Skin epidermis (tissue), 12 donors: ENCODE data around the gene EHBP1.
"Not testable (repeated sequence)": the region's sequence is repeated elsewhere in the genome, so short reads cannot be mapped to it uniquely, and the experiment has no call there.

Source experiments
- H3K27ac ChIP-seq, 21 experiments: fragments of 200-600 bp; sonication (generic) in 11 of 21; one replicate each; pipeline ENCODE4 v1.5.0; 2020; ENCODE audit warnings: mild to moderate bottlenecking in 3 of 21, inconsistent platforms in 2 of 21, moderate library complexity in 2 of 21
- H3K4me3 ChIP-seq, 7 experiments: fragments of 200-600 bp; sonication (generic) in 2 of 7; one replicate each; pipeline ENCODE4 v1.5.0; 2020; ENCODE audit warnings: inconsistent platforms in 2 of 7, mild to moderate bottlenecking in 2 of 7, moderate library complexity in 1 of 7

Gene EHBP1

GRCh38 chr2:62727259-62727867 is 21.9 kb downstream of the EHBP1 start:
- Histone ChIP-seq H3K4me3 (no peak overlapping the region), H3K27ac (no peak overlapping the region)

- Histone ChIP-seq H3K27ac (no peak overlapping the region), H3K4me3 (no peak overlapping the region)
These were observed 22.5 kb downstream of the EHBP1 start for GRCh38 chr2:62727876-62728566.

GRCh38 chr2:62731275-62731674 is 25.8 kb downstream of the EHBP1 start:
- H3K4me3 ChIP-seq, result no peak overlapping the region
- no peak overlapping the region for H3K27ac ChIP-seq

GRCh38 chr2:62732262-62732777 is 26.8 kb downstream of the EHBP1 start:
- Histone ChIP-seq H3K4me3 (no peak overlapping the region), H3K27ac (no peak overlapping the region)

GRCh38 chr2:62733546-62733945 is 28.0 kb downstream of the EHBP1 start:
- Histone ChIP-seq H3K27ac (no peak overlapping the region), H3K4me3 (no peak overlapping the region)

GRCh38 chr2:62736899-62737559 is 31.5 kb downstream of the EHBP1 start:
- Histone ChIP-seq H3K27ac (no peak overlapping the region), H3K4me3 (no peak overlapping the region)

- H3K4me3 ChIP-seq, result no peak overlapping the region
- no peak overlapping the region for H3K27ac ChIP-seq
These were observed 33.7 kb downstream of the EHBP1 start for GRCh38 chr2:62738981-62739936.

GRCh38 chr2:62740221-62740620 is 34.7 kb downstream of the EHBP1 start:
- H3K27ac ChIP-seq, result no peak overlapping the region
- H3K4me3 ChIP-seq, result no peak overlapping the region

GRCh38 chr2:62741127-62741526 is 35.6 kb downstream of the EHBP1 start:
- Histone ChIP-seq H3K27ac (no peak overlapping the region), H3K4me3 (no peak overlapping the region)

- Histone ChIP-seq H3K27ac (no peak overlapping the region), H3K4me3 (no peak overlapping the region)
These were observed 36.6 kb downstream of the EHBP1 start for GRCh38 chr2:62741954-62742722.

- H3K27ac ChIP-seq, result no peak overlapping the region
- H3K4me3 ChIP-seq, result no peak overlapping the region
These were observed 38.0 kb downstream of the EHBP1 start for GRCh38 chr2:62743506-62743905.

GRCh38 chr2:62744603-62745002 is 39.1 kb downstream of the EHBP1 start:
- H3K4me3 ChIP-seq, result no peak overlapping the region
- no peak overlapping the region for H3K27ac ChIP-seq

GRCh38 chr2:62745891-62746481 is 40.5 kb downstream of the EHBP1 start:
- Histone ChIP-seq H3K27ac (no peak overlapping the region), H3K4me3 (no peak overlapping the region)

- H3K27ac ChIP-seq, result no peak overlapping the region
These were observed 41.7 kb downstream of the EHBP1 start for GRCh38 chr2:62747169-62747568.

GRCh38 chr2:62747876-62748275 is 42.4 kb downstream of the EHBP1 start:
- Histone ChIP-seq H3K27ac (no peak overlapping the region), H3K4me3 (no peak overlapping the region)

More at GRCh38 chr2:62747169-62747568, 41.7 kb downstream of the EHBP1 start:
- H3K4me3 ChIP-seq, result no peak overlapping the region

- H3K4me3 ChIP-seq, H3K27ac ChIP-seq: not testable (repeated sequence)
These were observed 43.6 kb downstream of the EHBP1 start for GRCh38 chr2:62749111-62749510.

- H3K27ac ChIP-seq, result no peak overlapping the region
- H3K4me3 ChIP-seq, result no peak overlapping the region
These were observed 51.5 kb downstream of the EHBP1 start for GRCh38 chr2:62757029-62757428.

- no peak overlapping the region for H3K27ac ChIP-seq
- H3K4me3 ChIP-seq, result no peak overlapping the region
These were observed 54.5 kb downstream of the EHBP1 start for GRCh38 chr2:62760026-62760425.

GRCh38 chr2:62760555-62760954 is 55.0 kb downstream of the EHBP1 start:
- no peak overlapping the region for H3K4me3 ChIP-seq
- no peak overlapping the region for H3K27ac ChIP-seq
